A549 treated with Mapracorat at 1 μM for 4 hours (cell line): ENCODE measurements around the gene NR2E1. TPM values are rescaled to one million over a fixed set of nuclear protein-coding genes. Genes with fewer than 3 reads are reported as not detected.

Experiments
- total RNA-seq: library from RNA; stranded (reverse); fragments of 200-300 nt; extraction: Qiagen RNA extraction; gene quantifications from 5 replicates; pipeline ENCODE4 v1.2.3, GENCODE V29; 2022

The NR2E1 gene
- 0.07 TPM in 1 of 5 replicates, not detected in the others for total RNA-seq

DNA sequence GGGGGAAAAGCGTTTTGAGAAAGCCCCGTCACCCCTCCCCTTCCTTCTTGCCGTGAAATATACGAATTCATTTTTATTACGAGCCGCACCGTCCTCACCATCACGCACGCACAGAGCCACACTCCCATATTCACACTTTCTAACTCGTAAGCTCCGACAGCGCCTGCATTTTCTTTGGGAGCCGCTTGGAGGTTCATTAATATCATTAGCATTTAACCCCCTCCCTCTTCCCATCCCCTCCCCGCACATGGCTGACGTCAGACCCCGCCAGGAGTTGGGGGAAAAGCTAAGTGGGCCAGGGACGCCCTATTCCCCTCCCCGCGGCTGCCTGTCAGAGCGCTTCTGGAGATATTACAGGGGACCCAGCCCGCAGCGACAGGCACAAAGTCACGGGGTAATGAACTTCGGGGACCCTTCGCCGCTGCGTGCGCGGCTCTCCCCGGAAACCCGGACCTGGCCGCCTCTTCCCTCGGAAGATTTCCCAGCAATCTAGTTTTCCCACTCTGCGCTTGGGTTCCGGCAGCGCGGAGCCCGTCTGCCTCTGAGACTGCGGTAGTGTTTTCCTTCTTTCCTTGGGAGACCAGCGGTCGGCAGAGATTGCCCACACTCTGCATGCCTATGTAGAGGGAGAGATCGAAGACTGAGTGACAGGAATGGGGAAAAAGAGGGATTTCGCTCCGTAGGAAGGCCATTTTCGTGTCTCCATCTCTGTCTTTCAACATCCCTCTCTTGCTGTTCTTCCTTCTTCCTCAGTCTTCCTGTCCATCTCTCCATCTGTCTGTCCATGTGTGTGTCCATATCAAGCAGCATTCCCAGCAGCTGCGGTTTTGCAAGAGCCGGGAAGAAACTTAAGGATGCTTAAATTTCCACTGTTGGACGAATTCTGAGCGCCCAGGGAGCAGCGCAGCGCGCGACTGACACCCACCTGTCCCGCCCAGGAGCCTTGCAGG is at the start of gene NR2E1:
TSS of gene NR2E1 (plus strand) at position 309 of the 950 bp plus-strand sequence. CDS start 744 bp downstream, outside the sequence.

Other genes starting within 250 kb of the NR2E1 start
- gene SEC63, start 207.8 kb upstream of the NR2E1 start, total RNA-seq, result 18.1 to 23.8 TPM (median 22.8 TPM) in 5 replicates
- gene OSTM1, start 91.3 kb upstream of the NR2E1 start, total RNA-seq, result 16.0 to 30.3 TPM (median 21.2 TPM) in 5 replicates
- gene SNX3, start 95.0 kb downstream of the NR2E1 start, total RNA-seq, result 80.7 to 118 TPM (median 108 TPM) in 5 replicates
- 1.2 to 3.3 TPM (median 1.8 TPM) in 5 replicates for gene AFG1L, start 129.0 kb downstream of the NR2E1 start, total RNA-seq